NT2/D1 (cell line): ENCODE data around the gene DDIT3.

ENCODE experiments used
- DNase-seq: peaks from one replicate; pipeline ENCODE4 v3.0.0-alpha.2; 2011; ENCODE audit warnings: low read depth, low spot score
- H3K27me3 ChIP-seq: 2 replicates; pipeline ENCODE4 v1.6.0; 2011; ENCODE audit warnings: mild to moderate bottlenecking; ENCODE audit not compliant: insufficient read length, insufficient read depth
- H3K36me3 ChIP-seq: 2 replicates; pipeline ENCODE4 v1.6.1; 2011; ENCODE audit warnings: mild to moderate bottlenecking, low read length, mixed read lengths; ENCODE audit not compliant: insufficient read depth, insufficient read length
- H3K4me1 ChIP-seq: 2 replicates; pipeline ENCODE4 v1.5.1; 2011; ENCODE audit not compliant: insufficient read depth, insufficient read length
- H3K4me3 ChIP-seq: 2 replicates; pipeline ENCODE4 v1.5.1; 2011; ENCODE audit warnings: low read depth; ENCODE audit not compliant: insufficient read length
- H3K9ac ChIP-seq: 2 replicates; pipeline ENCODE4 v1.6.0; 2011; ENCODE audit warnings: low read depth; ENCODE audit not compliant: insufficient read length
- H3K9me3 ChIP-seq: 2 replicates; pipeline ENCODE4 v1.5.1; 2011; ENCODE audit warnings: mild to moderate bottlenecking, low read length; ENCODE audit not compliant: insufficient read depth
- SUZ12 ChIP-seq: IDR thresholded peaks from 2 replicates; pipeline ENCODE4 v1.6.1; 2011; ENCODE audit not compliant: insufficient read length, insufficient read depth; ENCODE audit errors: extremely low read depth
- YY1 ChIP-seq: IDR thresholded peaks from 2 replicates; pipeline ENCODE4 v1.6.1; 2011; ENCODE audit not compliant: insufficient read length, insufficient read depth
- ZNF274 ChIP-seq: IDR thresholded peaks from 2 replicates; pipeline ENCODE4 v1.6.1; 2011; ENCODE audit warnings: mild to moderate bottlenecking, low read depth, low read length

DDIT3 gene

DNA sequence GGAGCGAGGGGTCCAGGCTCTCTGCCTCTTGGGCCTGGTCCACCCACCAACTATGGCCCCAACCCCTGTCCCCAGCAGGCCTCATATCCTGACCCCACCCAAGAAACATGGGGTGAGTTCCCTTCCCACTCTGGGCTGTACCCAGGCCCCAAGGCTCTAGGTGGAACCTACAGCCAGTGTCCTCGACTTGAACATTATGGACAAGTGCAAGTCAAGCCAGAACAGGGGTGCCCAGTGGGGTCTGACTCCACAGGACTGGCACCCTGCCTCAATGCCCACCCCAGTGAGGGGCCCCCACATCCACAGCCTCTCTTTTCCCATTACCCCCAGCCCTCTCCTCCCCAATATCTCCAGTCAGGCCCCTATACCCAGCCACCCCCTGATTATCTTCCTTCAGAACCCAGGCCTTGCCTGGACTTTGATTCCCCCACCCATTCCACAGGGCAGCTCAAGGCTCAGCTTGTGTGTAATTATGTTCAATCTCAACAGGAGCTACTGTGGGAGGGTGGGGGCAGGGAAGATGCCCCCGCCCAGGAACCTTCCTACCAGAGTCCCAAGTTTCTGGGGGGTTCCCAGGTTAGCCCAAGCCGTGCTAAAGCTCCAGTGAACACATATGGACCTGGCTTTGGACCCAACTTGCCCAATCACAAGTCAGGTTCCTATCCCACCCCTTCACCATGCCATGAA is 49.2 kb downstream of the DDIT3 start:
- peaks cover 13% of the 10 kb centered on the region for H3K36me3 ChIP-seq
- H3K4me1 ChIP-seq, result peaks cover 2% of the 10 kb centered on the region
- TF ChIP-seq ZNF274 (no peak), SUZ12 (no peak), YY1 (no peak)
- DNase-seq, result no peak
- no peak overlapping the region for H3K9ac ChIP-seq
- no peak overlapping the region for H3K4me3 ChIP-seq
- no peaks in the 10 kb centered on the region for H3K9me3 ChIP-seq
- H3K27me3 ChIP-seq, result peaks cover 38% of the 10 kb centered on the region

DNA sequence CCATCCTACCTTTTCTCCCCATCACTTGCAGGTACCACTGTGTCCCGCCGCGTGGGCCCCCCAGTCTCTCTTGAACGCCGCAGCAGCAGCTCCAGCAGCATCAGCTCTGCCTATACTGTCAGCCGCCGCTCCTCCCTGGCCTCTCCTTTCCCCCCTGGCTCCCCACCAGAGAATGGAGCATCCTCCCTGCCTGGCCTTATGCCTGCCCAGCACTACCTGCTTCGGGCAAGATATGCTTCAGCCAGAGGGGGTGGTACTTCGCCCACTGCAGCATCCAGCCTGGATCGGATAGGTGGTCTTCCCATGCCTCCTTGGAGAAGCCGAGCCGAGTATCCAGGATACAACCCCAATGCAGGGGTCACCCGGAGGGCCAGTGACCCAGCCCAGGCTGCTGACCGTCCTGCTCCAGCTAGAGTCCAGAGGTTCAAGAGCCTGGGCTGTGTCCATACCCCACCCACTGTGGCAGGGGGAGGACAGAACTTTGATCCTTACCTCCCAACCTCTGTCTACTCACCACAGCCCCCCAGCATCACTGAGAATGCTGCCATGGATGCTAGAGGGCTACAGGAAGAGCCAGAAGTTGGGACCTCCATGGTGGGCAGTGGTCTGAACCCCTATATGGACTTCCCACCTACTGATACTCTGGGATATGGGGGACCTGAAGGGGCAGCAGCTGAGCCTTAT is 49.9 kb downstream of the DDIT3 start:
- Histone ChIP-seq H3K27me3 (peaks cover 31% of the 10 kb centered on the region), H3K9ac (no peak overlapping the region), H3K9me3 (no peaks in the 10 kb centered on the region), H3K4me3 (no peak overlapping the region), H3K4me1 (no peaks in the 10 kb centered on the region), H3K36me3 (peaks cover 20% of the 10 kb centered on the region)
- TF ChIP-seq YY1, result no peak
- no peak for TF ChIP-seq ZNF274
- TF ChIP-seq SUZ12, result no peak
- no peak for DNase-seq

GRCh38 chr12:57469296-57470164 is 50.8 kb downstream of the DDIT3 start:
- Histone ChIP-seq H3K36me3 (peaks cover 24% of the 10 kb centered on the region), H3K4me1 (no peaks in the 10 kb centered on the region), H3K9me3 (no peaks in the 10 kb centered on the region), H3K9ac (no peak overlapping the region), H3K27me3 (peaks cover 22% of the 10 kb centered on the region), H3K4me3 (no peak overlapping the region)
- TF ChIP-seq YY1 (no peak), SUZ12 (no peak), ZNF274 (no peak)
- DNase-seq, result no peak

DNA sequence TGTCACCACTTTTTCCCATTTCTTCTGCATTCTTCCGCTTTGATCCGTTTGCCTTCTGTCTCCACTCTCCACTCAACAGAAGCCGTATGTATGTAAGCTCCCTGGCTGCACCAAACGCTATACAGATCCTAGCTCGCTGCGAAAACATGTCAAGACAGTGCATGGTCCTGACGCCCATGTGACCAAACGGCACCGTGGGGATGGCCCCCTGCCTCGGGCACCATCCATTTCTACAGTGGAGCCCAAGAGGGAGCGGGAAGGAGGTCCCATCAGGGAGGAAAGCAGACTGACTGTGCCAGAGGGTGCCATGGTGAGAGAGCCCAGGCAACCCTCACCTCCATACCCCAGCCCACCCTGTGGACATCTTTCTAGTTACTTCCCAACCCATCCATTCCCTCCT is 52.4 kb downstream of the DDIT3 start:
- no peak for DNase-seq
- no peak overlapping the region for H3K9ac ChIP-seq
- peaks cover 4% of the 10 kb centered on the region for H3K4me1 ChIP-seq
- H3K27me3 ChIP-seq, result peaks cover 8% of the 10 kb centered on the region
- H3K4me3 ChIP-seq, result no peak overlapping the region
- TF ChIP-seq YY1 (no peak), ZNF274 (no peak), SUZ12 (no peak)
- H3K36me3 ChIP-seq, result peaks cover 24% of the 10 kb centered on the region
- H3K9me3 ChIP-seq, result no peaks in the 10 kb centered on the region

GRCh38 chr12:57467212-57467874 is 53.0 kb downstream of the DDIT3 start:
- Histone ChIP-seq H3K36me3 (peaks cover 24% of the 10 kb centered on the region), H3K4me1 (peaks cover 5% of the 10 kb centered on the region), H3K27me3 (peaks cover 2% of the 10 kb centered on the region), H3K9ac (no peak overlapping the region), H3K9me3 (no peaks in the 10 kb centered on the region), H3K4me3 (no peak overlapping the region)
- no peak for DNase-seq
- no peak for TF ChIP-seq YY1
- TF ChIP-seq ZNF274, result no peak
- TF ChIP-seq SUZ12, result no peak
